NCI-H748 treated with DMSO at 0.1 percent for 48 hours (cell line): ENCODE results near the gene REELD1.

Source experiments
- DNase-seq: peaks from one replicate; lab custom pipeline; 2025; lab: John Stamatoyannopoulos, UW

Gene REELD1

DNA sequence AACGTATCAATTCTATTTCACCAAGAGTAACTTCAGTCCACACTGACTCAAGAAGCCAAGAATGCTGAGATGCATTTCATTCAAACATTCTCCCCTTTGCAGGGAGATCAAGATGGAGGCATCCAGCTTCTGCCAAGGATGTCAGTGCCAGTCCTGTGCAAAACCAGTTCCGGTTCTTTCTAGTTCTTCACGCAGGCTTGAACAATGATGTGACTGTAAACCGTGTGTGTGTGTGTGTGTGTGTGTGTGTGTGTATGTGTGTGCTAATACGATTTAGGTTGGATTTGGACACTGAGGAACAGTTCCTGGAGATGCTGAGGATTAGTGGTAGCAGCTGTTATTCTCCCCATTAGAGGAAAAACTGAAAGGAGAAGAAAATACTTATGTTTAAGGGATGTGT, at the start of gene REELD1:
REELD1 (plus strand) TSS at position 301 of the 400 bp plus-strand sequence. CDS start 2,415 bp downstream, outside the sequence.
- no peak for DNase-seq

DNA sequence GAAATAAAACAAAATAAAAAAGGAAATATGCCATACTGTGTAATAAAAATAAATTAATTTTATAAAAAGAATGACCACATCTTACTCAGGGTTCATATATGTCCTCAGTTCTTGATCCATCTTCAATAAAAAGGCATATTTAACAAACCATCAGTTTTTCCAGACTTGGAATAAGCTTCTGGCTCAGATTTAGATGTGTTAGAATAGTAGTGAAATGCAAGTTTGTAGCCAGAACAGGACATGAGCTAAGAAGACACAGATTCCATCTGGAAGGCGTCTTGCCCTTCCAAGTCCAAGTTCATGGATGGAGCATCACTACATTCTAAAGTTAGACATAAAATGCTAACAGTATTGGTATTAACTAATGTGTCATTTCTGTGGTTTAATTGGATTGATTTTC, 49.1 kb upstream of the REELD1 start:
- no peak for DNase-seq

DNA sequence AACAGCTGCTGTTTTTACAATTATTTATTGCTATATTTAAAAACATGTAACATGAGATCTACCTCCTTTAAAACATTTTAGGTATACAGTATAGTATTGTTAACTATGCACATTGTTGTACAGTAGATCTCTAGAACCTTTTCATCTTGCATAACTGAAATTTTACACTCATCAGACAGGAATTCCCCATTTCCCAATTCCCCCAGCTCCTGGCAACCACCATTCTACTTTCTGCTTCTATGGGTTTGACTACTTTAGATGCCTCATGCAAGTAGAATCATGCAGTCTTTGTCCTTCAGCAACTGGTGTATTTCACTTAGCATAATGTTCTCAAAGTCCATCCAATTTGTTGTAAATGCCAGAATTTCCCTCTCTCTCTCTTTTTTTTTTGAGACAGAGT, 48.5 kb upstream of the REELD1 start:
- no peak for DNase-seq

DNA sequence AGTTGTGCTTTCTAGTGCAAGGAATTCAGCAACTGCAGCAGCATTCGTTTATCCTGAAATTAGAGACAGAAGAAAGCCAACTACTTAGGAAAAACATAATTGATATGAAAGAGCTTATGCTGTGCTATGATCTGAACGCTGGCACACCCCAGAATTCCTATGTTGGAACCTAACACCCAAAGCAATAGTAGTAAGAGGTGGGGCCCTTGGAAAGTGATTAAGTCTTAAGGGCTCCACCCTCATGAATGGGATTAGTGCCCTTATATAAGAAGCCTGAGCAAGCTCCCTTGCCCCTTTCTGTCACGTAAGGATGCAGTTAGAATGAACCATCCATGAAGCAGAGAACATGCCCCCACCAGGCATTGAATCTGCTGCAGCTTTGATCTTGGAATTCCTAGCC, 44.2 kb upstream of the REELD1 start:
- DNase-seq, result no peak

DNA sequence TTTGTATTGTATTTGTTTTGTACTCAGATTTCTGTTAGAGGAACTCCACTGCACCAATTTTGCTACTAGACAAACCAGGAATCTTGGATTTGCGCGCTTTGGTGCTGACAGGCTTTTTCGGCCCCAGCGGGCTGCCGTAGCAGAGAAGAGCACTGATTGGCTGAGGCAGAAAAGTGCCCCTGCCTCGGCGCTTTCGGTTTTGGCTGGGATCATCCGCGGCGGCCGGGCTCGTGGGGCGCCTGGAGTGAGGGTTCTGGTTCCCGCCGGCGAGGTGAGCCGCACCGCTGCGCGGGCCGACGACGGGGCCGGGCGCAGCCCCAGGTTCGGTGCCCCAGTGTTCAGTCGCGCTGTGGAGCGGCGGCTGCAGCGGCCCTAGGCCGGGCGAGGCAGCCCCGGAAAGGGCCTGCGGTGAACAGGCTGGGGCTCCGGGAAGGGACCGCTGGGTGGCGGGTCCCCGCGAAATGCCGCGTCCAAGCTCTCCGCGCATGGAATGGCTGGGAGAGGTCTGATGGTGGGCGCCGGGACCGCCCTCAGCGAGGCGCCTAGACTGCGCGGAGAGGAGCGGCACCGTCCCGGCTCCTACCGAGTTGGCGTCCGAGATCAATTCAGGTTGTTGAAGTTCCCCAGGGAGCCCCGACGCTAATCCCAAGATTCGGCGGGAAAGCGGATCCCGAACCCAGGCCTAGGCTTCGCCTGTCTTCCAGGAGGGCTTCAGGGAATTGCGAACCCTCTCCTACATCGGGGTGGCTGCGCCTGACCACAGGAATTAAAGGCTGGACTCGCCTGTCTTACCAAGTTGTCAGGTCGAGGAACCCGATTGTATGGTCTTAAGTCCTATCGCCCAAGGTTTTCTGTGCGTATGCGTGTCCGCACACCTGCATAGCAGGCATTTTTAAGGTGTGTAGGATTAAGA, 38.5 kb upstream of the REELD1 start, which contains the start of gene LSM6:
LSM6 (plus strand) TSS at position 178 of the 913 bp plus-strand sequence. CDS start 7,204 bp downstream, outside the sequence.
- DNase-seq, result peak; percentile 33

DNA sequence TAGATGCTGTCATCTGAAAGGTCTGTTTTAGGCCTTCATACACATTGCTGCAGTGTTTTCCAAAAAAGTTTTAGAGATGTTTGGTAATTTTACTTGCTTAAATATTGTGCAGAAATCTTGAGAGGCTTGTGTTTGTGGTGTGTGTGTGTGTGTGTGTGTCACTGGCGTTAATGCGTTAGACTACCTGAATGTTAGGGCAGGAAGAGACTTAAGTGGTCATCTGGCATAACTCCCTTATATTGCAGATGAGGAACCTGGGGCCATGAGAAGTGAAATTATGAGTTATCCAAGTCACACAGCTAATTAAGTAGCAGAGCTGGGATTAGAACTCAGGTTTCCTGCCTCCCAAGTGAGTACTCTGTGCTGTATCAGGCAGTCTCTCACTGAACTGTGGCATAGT, 37.4 kb upstream of the REELD1 start:
- DNase-seq, result no peak

DNA sequence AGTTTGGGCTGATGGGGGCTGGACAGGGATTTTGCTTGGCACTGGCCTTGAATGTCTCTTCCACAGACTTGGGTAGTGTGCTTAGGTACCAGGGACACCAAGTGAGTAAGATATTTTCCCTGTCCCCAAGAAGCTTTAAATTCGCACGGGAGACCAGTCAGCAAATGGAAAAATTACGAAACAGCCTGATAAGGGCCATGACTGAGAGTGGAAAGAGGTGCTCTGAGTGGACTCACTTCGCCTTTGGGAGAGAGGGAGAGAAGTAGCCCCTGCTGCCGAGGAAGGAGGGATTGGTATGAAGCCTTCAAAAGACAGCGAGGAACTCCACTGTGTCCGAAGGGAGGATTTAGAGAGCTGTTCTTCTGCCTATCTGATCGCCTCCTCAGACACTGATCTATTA, 36.2 kb upstream of the REELD1 start:
- DNase-seq, result no peak

DNA sequence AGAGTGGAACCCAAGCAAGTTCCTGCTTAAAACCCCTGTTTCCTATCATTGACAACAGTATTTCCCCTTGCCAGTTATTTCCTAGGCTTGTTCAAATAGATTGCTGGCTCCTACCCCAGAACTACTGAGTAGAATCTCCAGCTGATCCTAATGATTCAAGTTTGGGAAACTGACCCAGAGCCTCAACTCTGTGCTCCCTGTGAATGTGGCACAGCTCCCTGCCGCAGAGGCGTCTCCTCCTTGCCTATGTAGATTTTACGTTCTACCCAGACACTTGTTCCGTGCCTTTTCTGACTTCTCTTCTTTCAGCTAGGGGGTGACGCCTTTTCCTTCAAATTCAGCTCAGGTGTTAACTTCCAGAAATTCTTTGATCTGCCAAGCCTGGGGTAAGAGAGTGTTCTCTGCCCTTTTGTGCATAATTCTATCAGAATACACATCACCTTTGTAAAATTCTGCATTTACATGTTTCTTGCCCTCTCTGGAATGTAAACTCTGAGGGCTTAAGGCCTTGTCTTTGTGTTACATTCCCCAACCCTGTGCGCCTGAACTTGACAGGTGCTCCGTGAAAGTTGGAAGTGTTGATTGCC, 34.5 kb upstream of the REELD1 start:
- DNase-seq, result no peak

DNA sequence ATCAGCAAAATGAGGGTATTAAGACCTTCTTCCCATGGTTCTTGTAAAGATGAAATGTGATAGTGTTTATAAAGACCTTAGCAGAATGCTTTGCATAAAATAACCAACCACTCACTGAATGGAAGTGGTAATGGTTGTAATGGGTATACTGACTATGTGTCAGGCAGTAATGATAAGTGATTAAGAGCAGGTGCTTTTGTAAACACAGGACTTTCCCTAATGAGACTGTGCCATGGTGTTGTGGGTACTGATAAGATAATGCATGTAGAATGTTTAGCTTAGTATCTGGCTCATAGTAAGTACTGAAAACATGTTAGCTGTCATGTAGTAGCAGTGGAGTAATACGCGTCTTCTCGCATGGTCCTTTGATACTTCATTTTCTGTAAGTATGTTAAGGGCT, 31.9 kb upstream of the REELD1 start:
- DNase-seq, result no peak

DNA sequence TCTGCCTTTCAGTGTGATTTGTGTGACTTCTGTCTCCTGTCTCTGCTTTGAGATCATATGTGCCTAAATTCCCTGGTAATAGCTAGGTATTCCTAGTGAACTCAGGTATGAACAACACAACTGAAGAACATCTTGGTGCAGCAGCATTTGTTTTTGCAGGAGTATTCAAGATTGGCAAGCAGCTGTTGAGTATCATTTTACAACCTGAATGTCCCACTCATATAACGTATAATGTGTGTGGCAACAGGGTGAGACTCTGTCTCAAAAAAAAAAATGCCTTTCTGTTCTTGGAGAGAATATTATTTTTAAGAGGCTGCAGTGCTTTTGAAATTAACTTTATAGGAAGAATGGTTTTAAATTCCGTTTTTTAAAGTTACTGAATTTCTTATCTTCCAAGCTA, 31.1 kb upstream of the REELD1 start:
- no peak for DNase-seq

DNA sequence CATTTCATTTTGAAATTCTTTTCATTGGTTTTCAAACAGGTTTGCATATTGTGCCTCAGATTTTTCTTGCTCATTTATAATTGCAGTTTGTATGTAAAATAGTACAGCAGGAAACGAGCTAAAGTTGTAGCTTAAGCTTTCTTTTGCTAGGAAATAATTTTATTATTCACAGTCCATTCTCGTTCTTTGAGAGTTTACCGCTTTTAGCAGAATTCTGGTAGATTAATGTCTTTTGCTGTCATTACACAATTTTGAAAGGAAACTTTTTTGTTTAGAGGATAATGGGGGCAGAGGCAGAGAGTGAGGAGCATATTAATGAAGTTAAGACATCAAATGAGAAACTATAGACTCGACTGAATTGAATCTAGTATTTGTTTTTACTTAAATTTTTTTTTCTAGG, 28.3 kb upstream of the REELD1 start:
- DNase-seq, result no peak

DNA sequence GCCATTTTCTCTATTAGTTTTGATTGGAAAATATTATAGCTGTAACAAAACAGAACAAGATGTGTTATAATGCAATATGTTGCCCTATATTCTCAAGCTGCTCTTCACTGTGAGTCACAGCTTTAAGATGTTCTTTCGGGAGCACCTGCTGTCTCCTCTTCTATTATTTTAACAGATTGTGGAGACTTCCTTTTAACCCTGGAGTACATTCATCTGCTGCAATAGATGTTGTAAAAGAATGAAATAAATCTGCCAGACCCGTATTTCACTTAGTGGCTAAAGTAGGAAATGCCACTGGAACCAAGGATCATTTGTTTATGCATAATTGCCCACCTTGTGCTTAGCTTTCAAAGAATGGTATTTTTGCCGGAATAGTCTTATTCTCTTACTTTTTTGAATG, 27.7 kb upstream of the REELD1 start:
- no peak for DNase-seq

DNA sequence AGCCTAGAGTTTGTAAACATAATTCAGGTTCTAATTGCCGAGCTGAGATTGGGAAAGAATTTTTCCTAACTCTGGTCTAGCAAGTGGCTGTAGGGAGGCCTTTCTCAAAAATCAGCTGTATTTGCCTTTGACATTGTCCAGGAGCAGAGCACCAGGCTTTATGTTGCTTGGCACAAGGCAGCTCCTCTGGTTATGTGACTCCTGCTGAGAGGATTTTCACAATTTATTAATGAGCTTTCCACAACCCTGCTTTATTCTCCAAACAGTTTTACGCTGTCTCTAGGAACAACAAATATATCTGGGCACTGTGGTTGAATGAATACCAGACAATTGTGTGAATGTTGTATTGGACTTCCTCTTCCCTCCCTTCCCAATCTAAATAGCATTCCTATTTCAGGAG, 23.9 kb upstream of the REELD1 start:
- no peak for DNase-seq

DNA sequence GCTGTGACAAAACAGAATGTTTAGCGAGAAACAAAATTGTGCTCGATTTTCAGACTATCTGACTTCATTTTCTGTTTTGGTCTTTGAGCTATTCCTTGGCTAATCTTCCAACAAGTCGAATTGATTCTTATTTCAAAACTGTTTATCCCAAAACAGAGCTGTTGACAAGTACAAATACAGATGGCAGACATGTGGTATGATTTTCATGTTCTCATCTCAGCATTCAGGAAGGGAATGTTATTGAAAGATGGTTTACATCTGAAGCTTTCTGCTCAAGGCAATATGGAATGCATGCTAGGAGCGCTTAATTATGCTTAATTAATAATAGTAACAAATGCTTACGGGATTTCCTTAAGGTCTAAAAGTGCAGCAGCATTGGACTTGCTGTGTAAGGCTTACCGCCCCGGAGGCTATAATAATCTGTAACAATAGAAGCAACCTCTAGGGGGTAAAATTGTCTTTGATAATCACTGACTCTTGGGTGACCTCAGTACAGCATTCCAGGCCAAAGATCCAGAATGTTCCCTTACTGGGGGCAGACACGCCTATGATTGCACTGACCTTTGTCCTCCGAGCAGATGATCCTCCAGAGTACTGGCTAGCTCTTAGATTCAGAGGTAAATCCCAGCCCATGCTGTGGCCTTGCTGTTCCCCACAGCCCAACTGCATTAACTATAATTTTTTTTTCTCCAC, 22.4 kb upstream of the REELD1 start:
- DNase-seq, result no peak

DNA sequence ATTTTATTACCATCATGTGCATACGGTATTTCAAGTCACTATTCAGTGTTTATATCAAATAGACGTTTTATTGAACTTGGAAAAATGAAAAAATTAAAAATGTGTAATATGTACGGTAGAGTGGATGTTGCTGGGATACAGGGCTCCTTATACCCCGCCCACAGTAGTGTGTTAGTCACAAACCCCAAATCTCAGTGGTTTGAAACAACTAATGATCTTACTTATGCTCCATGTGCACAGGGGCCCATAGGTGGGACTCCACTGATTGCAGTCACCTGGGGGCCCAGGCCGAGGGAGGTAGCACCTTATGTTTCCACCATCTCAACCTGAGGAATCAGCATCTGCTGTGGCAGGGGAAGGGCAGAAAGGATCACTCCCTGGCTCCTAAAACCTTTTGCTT, 20.7 kb upstream of the REELD1 start:
- DNase-seq, result no peak

DNA sequence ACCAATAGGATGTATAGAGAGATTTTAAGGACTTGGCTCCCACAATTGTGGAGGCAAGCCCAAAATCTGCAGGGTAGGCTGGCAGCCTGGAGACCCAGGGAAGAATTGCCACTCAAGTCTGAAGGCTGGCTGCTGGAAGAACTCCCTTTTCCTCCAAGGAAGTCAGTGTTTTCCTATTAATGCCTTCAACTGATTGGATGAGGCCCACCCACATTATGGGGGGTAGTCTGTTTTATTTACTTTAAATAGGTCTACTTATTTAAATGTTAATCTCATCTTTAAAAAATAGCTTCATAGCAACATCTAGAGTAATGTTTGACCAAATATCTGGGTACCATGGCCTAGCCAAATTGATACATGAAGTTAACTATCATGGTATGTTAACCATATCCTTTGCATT, 20.1 kb upstream of the REELD1 start:
- DNase-seq, result no peak

DNA sequence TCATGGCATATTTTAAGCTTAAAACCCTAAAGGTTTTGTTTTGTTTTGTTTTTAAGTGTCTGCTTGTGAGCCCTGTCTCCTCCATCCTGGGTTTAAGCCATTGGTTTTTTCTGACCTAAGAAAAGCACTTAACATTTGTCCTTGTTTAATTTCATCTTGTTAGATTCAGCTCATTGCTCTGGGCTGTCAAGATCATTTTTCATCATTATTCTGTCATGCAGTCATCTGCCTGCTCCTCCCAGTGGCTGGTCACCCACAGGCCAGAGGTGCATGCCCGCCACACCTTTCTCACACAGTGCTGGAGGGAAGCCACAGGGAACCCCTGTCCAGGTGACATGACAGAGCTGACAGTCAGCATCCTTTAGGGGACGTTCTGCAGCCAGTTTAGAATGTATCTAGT, 11.7 kb upstream of the REELD1 start:
- DNase-seq, result no peak

DNA sequence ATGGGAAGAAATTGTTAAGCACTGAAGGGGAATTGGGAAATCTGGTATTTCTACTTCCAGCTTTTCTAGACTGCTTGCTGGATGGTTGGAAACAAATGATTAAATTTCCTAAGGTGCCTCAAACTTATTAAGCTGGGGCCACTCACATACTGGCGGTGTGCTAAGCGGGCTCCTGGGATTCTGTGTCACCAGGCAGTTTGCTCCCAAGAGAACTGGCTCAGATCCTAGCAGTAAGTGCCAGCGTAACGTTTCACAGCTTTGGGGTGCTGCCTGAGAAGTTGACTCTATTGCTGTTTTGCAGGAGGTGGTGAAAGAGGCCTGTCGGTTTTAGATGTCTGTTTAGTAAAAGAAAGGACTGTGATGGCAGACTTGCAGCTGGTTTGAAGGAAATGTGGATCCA, 6.9 kb upstream of the REELD1 start:
- DNase-seq, result no peak

DNA sequence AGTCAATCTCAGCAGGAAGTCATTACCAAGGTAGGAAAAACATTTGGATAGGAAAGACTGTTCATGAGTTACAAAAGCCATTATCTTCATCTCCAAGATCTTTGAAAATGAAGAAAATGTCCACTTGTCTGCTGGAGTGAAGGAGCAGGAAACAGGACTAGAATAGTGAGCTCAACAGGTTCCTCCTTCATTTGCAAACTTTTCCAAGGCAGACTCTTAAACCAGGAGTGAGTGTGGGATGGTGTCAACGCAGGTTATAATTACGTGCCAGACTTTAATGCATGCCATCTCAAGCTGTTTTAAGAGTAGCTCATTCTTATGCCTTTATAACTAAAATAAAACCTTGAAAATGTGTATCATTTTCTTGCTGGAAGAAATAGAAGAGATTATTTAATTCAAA, 3.4 kb upstream of the REELD1 start:
- DNase-seq, result no peak

DNA sequence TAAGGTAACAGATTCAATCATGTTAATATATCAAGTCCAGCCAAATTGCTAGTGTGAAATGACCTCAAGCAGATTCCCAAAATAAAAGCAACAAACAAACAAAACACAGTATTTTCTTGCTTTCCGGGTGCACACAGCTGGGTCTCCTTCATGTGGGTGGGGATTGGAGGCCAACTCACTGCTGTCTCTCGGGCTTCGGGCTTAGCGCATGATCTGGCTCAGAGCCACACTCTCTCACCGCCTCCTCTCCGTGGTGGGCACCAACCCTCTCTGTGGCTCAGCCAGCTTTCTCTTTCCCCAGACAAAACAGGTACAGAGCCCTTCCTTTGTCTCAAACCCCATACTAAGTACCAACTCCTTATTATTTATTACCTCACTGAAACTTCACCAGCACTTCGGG, 2.9 kb upstream of the REELD1 start:
- DNase-seq, result no peak

DNA sequence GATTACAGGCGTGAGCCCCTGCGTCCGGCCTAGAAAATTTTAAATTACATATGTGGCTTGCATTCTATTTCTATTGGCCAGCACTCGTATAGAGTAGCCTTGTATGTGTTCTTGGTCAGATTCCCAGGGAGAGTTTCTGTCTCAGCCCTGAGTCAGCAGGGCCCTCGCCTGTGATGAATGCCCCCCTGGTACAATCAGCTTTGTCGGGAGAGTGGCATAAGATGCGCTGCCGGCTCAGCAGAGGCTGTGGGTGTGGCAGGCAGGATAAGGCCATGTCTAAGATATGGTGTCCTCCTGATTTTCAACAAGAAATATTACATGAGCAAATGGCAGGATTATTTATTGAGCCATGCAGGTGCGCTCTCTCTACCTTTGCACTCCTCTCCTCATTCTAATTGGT, 1.6 kb upstream of the REELD1 start:
- DNase-seq, result no peak

DNA sequence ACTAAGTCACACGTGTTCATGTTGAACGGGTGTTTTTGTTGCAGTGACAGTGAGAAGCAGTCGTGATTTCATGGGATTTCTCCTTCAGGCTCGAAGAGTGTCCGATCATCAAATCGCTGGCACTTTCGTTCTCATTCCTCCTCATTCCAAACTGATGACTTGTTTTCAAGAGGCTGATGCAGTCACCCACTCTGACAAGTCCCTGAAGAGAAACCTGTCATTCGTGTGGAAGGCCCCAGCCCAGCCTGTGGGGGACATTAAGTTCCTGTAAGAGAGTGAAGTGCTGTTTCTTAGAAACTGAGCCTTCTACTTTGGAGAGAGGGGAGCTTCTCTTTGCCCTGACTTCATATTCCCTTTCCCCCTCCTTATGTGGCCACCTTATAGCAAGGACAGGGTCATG, 8.0 kb downstream of the REELD1 start:
- no peak for DNase-seq
